Ishikawa (cell line): Measurements from ENCODE around the gene FSTL4.

Source experiments
- FOXM1 ChIP-seq: IDR thresholded peaks from 2 replicates; pipeline ENCODE4 v1.6.1; 2012; ENCODE audit warnings: low read depth, borderline replicate concordance
- REST ChIP-seq: IDR thresholded peaks from 2 replicates; pipeline ENCODE4 v1.6.1; 2012; ENCODE audit warnings: low read depth, mild to moderate bottlenecking

GRCh38 chr5:133415506-133415905 is 196.8 kb downstream of the FSTL4 start:
- no peak for TF ChIP-seq FOXM1
- no peak for TF ChIP-seq REST
